GM18526 (cell line): ENCODE measurements around the gene PHB1.

Source experiments
- POLR2A ChIP-seq: IDR thresholded peaks from 3 replicates; pipeline ENCODE4 v1.6.1; 2011; ENCODE audit not compliant: insufficient read length; ENCODE audit errors: extremely low read depth

PHB1 gene

GRCh38 chr17:49414622-49415350 is at the start of gene PHB1:
Gene PHB1 (minus strand): TSS chr17:49414882. CDS start chr17:49413264, 1,618 bp downstream.
- peak; percentile 84 for TF ChIP-seq POLR2A

- no peak for TF ChIP-seq POLR2A
Measured at GRCh38 chr17:49464049-49464448, 49.4 kb upstream of the PHB1 start.

GRCh38 chr17:49461580-49461979 is 46.9 kb upstream of the PHB1 start:
- no peak for TF ChIP-seq POLR2A

GRCh38 chr17:49460401-49460800 is 45.7 kb upstream of the PHB1 start:
- TF ChIP-seq POLR2A, result no peak

- TF ChIP-seq POLR2A, result no peak
Measured at GRCh38 chr17:49459401-49459984, 44.8 kb upstream of the PHB1 start.

- TF ChIP-seq POLR2A, result no peak
Measured at GRCh38 chr17:49457564-49458535, 43.2 kb upstream of the PHB1 start.

- no peak for TF ChIP-seq POLR2A
Measured at GRCh38 chr17:49456183-49456965, 41.7 kb upstream of the PHB1 start.

GRCh38 chr17:49455272-49455861 is 40.7 kb upstream of the PHB1 start:
- no peak for TF ChIP-seq POLR2A

GRCh38 chr17:49454050-49454449 is 39.4 kb upstream of the PHB1 start:
- no peak for TF ChIP-seq POLR2A

- no peak for TF ChIP-seq POLR2A
Measured at GRCh38 chr17:49452661-49453060, 38.0 kb upstream of the PHB1 start.

GRCh38 chr17:49452201-49452600 is 37.5 kb upstream of the PHB1 start:
- no peak for TF ChIP-seq POLR2A

GRCh38 chr17:49450735-49451134 is 36.1 kb upstream of the PHB1 start:
- TF ChIP-seq POLR2A, result no peak

GRCh38 chr17:49450181-49450580 is 35.5 kb upstream of the PHB1 start:
- TF ChIP-seq POLR2A, result no peak

GRCh38 chr17:49447628-49448302 is 33.1 kb upstream of the PHB1 start:
- TF ChIP-seq POLR2A, result no peak
